CD4-positive, alpha-beta T cell treated with Interleukin-12 subunit alpha and Interleukin-12 subunit beta, for 1 hour (primary cell): ENCODE results near the gene MRGPRF.

ENCODE experiments used
- DNase-seq: peaks from one replicate; pipeline ENCODE4 v3.0.0-alpha.2; 2020

Gene MRGPRF

GRCh38 chr11:69018924-69019323 lies 5.9 kb upstream of the MRGPRF start:
- no peak for DNase-seq

GRCh38 chr11:69017951-69018350 lies 4.9 kb upstream of the MRGPRF start:
- DNase-seq: no peak

GRCh38 chr11:69014898-69015549 lies 2.0 kb upstream of the MRGPRF start:
- DNase-seq: no peak

GRCh38 chr11:69014084-69014851 lies 1.2 kb upstream of the MRGPRF start:
- no peak for DNase-seq

GRCh38 chr11:69012092-69013008 lies 696 bp downstream of the MRGPRF start:
- DNase-seq: no peak

- no peak for DNase-seq
Observed at GRCh38 chr11:69011624-69012091, 1.4 kb downstream of the MRGPRF start.

- peak; percentile 15 for DNase-seq
Observed at GRCh38 chr11:69010964-69011623, 2.0 kb downstream of the MRGPRF start.

- no peak for DNase-seq
Observed at GRCh38 chr11:69010361-69010891, 2.6 kb downstream of the MRGPRF start.

GRCh38 chr11:69009441-69010211 lies 3.4 kb downstream of the MRGPRF start:
- no peak for DNase-seq

GRCh38 chr11:69008737-69009440 lies 4.2 kb downstream of the MRGPRF start:
- no peak for DNase-seq

GRCh38 chr11:69007975-69008381 lies 5.1 kb downstream of the MRGPRF start:
- no peak for DNase-seq

- no peak for DNase-seq
Observed at GRCh38 chr11:69006816-69007215, 6.2 kb downstream of the MRGPRF start.

GRCh38 chr11:69005631-69006368 lies 7.2 kb downstream of the MRGPRF start:
- no peak for DNase-seq

GRCh38 chr11:69005183-69005630 lies 7.8 kb downstream of the MRGPRF start:
- DNase-seq: no peak

GRCh38 chr11:69004411-69005182 lies 8.4 kb downstream of the MRGPRF start:
- DNase-seq: no peak

- DNase-seq: no peak
Observed at GRCh38 chr11:69003866-69004367, 9.1 kb downstream of the MRGPRF start.

- DNase-seq: no peak
Observed at GRCh38 chr11:69003301-69003865, 9.7 kb downstream of the MRGPRF start.

GRCh38 chr11:69002570-69003231 lies 10.3 kb downstream of the MRGPRF start:
- no peak for DNase-seq
